ENCODE results near the gene SLC38A10.

SLC38A10 gene

DNA sequence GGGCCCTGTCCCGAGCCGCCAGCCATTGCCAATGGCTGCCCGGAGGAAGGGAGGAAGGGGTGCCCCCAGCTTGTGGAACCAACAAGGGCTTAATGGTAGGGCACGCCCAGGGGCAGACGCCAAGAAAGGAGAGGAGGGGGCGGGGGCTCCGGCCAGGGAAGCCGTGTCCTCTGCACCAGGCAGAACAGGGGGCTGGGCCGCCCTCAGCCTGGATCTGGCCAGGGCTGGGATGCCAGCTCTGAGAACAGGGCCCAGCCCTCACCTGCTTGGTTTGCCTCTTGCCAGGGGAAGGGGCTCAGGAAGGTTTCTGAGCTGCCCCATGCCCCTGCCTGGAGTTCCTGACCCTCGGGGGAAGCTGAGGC lies 35.8 kb upstream of the SLC38A10 start:
- no peak for DNase-seq

DNA sequence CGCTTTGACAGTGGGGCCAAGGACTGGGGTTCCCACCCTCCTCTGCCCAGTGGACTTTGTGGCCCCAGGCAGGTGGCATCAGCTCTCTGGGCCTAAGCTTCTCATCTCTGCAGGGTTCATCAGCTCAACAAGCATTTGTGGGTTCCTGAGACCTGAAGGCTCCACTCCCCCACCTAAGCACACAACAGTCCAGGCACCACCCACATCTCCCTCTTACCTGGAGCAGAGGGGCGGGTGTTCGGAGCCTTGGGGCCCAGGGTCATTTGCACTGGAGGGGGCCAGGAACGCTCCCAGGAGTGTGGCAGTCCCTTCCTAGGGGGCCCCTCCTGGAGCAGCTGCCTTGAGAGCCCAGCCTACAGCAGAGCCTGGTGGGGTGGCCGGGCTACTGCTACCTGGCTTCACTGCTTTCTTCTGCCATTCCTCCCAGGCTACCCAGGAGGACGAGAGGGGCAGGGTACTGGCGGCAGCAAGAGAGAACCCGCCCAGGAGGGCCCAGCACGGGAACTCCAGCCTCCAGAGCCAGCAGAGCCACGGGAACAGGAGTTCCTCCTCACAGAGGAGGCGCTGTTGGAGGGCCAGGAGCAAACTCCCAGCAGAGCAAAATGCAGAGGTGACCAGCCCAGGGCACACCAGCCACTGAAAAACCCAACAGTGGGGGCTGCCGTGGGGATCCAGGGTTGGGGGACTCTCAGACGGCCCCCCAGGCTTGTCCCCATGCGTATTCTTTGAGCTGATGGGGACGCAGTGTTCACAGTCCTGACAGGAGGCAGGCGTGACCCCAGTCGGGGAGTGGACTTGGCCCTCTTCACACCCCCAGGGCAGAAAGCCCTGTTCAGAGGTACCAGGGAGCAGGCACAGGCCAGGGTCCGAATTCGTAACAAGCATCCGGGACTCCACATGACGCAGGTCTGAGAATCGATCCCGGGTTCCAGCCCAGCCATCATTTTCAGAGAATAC lies 35.1 kb upstream of the SLC38A10 start:
- peak; percentile 42 for DNase-seq

DNA sequence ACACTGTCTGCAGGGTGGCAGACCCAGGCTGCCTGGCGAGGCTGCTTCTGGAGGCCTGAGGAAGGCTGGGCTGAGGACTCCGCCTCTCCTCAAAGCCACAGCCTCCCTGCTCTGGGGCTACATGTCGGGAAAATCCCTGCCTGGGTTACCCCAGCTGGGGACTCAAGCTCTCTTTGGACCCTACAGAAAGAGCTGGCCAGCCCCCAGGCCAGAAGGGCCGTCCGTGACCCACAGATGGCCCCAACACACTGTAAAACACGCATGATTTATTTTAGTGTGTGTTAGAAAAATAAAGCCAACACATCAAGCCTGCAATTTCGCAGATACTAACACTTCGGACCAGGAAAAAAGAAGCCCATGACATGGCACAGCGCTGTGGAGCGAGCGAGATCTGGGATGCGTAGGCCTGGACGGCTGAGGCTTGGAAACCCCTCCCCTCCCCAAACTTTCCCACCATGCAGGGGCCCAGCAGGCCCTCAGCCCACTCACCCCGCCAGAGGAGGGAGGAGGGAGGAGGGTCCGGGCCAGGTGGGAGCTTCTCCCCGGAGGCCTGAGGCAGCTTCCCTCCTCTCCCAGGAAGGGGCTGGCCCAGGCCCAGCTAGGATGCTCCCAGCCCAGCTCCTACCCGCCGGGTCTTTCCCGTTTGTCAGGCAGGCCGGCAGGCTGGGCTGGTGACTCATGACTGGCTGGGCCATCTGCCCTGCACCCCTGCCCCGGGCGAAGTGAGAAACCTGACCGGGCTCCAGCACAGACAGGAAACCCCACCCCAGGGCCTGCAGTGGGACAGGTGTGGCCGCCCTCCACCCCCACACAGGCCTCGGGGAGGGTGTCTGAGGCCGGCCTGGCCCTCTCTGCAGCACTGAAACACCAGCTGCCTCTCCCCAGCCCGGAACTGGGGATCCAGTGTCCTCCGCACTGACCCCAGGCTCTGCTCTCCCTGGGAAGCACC lies 34.1 kb upstream of the SLC38A10 start:
- DNase-seq = peak; percentile 85

DNA sequence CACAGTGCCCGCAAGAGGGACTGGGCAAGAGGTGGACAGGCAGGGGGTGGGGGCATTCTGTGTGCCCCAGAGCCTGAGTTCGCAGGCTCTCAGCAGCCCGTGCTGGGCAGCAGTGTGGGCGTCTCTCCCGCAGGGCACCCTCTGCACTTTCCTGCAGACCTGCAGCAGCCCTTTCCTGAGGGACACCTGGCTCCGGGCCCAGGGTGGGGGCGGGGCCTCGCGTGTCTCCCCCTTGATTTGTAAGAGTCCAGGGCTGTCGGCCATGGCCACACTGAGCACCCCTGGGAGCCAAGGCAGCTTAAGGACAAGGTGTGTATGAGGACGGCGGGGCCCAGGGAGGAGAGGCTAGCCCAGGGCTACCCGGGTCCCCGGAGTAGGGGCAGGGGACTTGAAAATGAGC lies 33.4 kb upstream of the SLC38A10 start:
- no peak for DNase-seq

DNA sequence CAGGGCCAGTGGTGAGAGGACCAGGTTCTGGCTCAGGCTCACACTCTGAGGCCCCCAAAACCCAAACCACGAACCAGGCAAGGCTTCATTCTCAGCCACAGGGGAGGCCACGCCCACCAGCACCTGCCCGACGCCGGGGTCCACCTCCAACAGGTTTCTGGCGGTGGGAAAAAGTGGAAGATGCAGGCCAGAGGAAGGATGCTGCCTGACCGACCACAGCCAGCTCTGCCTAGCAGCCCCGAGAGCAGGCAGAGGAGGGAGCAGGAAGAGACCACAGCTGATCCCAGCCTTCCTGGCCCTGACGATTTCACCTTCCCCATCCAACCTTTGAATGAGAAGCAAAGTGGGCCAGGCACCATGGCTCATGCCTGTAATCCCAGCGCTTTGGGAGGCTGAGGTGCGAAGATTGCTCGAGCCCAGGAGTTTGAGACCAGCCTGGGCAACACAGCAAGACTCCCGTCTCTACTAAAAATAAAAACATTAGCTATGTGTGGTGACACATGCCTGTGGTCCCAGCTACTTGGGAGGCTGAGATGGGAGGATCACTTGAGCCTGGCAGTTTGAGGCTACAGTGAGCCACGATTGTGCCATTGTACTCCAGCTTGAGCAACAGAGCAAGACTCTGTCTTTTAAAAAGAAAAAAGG lies 30.7 kb upstream of the SLC38A10 start:
- no peak for DNase-seq

DNA sequence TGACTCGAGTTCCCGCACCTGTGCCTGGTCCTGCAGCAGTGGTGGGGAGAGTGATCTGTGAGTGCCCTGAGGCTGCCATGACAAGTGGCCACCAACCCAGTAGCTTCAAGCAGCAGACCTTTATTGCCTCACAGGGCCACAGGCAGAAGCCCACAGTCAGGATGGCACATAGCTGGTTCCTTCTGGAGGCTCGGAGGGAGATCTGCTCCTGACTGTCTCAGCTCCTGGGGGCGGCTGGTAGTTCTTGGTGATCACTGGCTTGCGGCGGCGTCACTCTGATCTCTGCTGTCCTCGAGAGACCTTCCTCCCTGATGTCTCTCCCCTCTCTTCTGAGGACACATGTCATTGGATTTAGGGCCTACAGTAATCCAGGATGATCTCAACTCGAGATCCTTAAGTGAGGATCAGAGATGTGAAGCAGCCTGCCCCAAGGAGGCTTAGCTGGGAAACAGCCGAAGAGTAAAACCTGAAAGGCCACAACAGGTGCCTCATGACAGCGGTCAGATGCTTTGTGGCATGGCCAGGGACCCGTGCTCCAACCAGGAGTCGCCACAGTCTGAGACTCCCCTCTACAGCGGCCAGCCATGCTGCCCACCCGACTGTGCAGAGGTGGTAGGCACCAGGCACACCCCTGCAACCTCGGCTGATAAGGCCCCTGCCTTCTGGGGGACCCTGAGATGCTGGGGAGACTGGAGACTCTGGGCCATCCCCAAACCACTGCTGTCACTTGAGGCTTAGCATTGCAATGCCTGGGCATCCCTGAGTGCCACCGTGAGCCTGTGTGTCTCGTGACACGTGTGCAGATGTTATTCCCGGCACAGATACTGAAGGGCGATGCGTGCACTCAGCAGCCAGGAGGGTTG lies 30.0 kb upstream of the SLC38A10 start:
- no peak for DNase-seq

DNA sequence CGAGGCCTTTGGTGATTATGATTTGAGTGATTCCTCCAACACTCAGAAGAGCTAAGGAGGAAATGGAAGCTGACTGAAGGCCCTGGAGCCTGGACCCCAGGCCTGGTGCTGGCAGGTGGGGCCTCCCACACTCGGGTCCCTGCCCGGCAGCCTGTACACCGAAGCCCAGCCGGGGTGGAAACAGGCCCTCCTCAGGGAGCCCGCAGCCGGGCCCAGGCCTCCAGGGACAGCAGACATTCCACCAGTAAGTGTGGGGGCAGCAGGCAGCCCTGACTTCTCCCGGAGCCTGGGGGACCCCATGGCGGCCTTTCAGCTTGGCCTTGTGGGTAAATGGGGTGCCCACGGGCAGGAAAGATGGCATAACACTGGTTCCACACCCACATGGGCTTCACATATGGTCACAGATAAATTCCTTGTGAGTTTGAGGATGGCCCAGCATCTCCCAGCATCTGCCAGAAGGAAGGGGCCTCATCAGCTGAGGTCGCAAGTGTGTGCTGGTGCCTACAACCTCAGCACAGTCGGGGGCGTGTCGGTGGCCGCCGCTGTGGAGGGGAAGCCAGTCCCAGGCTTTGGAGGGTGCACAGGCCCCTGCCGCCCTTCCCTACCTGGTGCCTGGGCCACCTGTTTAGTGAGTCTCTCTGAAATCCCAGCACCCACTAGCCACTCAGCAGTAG lies 29.2 kb upstream of the SLC38A10 start:
- DNase-seq = no peak

DNA sequence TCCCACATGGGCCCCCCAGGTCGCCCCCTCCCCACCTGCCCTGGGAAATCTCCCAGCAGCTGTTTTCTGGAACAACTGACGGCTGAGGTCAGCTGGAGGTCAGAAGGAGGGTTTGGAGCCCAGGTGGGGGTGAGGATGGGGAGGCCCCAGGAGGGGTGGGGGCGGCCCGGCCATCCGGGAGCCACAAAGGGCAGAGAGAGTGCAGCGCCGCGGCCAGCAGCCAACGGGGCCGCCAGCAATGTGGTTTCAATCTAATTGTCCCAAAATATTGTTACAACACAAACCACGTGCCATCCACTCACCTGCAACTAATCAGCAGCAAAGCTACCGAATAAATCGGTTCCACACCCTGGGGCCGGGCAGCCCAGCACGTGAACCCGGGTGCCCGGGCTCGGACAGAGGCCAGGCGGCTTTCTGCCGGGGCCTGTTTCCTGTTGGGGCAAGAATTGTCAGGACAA lies 28.3 kb upstream of the SLC38A10 start:
- DNase-seq = no peak

DNA sequence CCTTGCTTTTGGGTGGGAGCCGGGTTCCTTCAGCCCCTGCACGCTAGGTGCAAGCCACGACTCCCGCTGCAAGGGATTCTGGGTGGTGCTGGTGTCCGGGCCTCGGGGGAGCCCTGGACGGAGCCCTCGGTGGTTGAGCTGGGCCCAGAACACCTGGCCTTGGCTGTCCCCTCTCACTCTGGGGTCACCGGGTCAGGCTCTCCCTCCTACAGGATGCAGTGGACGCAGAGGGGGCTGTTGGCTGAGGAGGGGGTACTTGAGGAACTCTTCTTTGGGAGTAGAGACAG lies 27.9 kb upstream of the SLC38A10 start:
- DNase-seq = no peak

DNA sequence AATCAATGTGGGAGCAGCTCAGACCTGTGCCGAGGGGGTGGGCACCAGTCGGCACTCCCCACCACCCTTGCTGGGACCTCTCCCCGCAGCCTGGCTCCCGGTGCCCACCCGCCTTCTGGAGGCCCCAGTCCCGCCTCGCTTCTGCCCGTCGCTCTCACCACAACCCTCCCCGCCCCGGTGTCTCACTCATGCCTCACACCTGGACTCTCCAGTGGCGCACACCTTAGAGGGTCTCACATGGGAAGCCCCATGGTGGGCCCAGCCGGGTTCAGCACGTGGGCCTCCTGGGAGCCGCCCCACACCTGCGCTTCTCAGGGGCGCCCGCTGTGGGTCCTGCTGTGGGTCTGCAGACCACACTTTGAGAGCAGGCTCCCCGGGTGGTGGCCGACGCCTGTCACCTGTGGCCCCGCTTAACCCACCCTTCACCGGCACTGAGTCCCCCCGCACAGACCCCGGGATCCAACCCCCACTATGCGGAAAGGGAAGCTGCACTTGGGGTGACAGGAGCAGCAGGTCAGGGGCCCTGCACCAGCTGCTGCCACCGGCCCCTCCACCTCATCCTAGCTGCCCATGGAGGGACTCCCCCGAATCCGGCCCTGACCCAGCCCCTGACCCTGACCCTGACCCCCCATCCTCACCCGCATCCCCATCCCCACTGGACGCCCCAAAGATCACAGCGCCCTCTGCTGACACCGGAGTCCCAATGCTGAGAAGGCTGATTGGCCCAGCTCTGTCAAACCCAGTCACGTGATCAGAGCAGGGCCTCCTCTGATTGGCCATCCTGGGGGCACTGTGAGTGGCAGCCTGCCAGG lies 27.4 kb upstream of the SLC38A10 start:
- DNase-seq = peak; percentile 35

DNA sequence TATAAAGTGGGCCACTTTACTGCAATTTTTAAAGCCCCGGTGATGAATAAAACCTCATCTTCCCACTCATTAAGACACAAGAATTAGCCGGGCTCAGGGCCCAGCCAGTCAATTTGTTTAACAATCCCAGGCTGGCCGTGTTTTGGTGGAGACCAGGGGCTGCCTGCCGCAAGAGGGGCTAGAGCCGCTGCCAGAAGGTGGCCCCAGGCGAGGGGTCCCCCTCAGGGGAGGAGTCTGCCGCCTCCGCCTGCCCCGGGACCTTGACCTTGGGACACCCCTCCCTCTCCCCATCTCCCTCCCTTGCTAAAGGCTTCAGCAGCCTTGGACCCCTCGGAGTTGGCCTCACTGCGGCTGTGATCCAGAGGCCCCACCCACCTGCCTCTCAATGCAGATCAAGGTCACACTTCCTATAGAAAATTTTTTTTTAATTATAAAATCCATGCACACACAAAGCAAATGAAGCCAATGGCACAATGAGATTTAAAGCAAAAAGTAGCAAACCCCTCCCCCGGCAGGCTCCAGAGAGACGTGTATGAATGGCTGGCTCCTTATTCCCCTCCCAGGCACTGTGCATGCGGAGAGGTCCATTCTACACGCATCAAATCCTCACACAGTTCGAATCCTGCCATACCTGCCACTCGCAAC lies 23.0 kb upstream of the SLC38A10 start:
- DNase-seq = no peak

DNA sequence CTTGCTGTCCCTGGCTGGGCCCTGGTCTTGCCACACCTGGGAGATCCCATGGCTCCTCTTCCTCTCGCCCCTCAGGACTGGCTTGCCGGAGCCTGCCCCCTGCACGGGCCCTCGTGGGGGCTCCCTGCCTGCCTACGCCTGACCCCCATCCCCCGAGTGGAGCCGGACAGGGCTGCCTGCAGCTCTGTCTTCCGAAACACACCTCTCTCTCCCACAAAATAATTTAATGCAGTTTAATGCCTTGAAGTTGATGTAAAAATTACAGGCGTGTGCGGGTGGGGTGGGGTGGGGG lies 22.4 kb upstream of the SLC38A10 start:
- DNase-seq = no peak

DNA sequence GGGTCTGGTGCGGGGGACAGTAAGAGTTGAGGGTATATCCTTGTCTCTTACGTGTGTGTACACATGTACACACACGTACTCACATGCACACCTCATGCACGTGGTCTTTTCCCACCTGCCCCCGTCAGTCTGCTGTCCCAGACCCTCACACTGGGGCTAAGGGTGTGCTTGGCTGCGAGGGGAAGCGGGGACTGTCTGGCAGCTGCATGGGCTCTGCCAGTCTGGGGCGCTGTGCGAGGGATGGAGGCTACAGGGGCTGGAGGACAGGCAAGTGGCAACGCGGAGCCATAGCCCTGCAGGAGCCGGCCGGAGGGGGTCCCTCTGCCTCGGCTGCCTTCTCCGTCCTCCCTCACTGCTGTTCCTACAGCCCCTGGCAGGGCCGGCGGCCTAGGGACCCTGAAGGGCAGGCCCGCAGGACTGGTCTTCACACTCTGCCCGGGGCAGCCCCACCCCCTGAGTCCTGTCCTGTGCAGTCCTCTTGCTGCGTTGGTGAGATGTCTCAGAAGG lies 20.8 kb upstream of the SLC38A10 start:
- DNase-seq = no peak

DNA sequence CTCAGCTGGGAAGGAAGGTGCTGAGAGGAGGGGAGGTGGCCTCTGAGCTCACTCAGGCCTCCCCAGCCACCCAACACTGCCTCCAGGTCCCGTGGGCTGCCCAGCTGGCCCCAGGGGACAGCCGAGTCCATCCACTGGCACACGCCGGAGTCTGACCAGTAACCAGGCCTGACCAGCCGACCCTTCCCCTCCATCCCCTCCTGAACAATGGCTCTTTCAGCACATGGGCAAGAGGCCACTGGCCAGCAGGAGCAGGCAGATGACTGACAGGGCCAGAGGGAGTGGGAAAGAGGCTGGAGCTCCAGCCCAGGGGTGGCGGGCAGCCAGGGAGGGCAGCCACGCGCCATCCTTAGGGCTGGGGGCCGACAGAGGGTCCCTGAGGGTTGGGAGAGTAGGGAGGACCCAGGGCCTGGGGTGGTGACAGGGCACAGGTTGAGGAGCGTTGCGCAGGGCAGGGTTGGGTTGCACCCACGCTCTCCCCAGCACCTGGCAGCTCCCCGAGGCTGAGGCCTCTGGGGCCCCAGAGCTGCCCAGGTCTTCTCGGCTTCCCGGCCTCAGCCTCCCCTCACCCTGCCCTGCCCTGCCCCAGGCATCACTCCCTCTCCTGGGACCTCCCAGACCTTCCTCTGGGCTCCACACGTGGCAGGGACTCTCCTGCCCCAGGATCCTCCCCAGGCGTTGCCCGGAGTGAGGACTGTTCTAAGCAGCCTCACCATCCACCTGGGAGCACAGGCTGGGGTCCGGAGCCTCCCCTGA lies 20.2 kb upstream of the SLC38A10 start:
- no peak for DNase-seq

DNA sequence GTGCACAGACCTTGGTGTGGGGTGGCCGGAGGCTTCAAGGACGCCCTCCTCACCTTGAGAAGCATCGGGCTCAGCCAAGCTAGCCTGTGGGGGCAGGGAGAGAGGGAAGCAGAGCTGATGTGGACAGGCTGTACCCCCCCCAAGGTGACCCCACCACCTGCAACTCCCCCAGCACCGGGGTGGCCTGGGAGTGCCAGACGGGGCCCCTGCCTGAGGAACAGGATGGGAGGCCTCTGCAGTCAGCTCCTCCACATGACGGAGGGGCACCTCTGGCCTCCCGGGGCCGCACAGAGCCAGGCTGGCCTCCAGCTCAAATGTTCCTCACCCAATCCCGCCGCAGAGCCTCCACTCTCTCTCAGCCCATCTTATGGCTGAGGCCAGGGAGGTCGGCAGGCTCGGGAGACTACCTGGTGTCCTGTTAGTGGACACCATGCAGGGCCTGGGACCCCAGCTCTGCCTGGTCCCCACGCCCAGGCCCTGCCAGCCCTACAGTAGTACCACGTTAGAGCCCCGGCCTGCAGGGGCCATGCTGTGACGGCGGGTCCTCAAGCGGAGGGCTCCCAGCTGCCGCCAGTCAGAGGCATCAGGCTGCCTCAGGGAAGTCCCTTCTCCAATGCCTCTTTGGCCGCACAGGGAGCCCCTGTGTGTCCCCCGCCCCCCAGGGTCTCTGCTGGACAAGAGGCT lies 19.4 kb upstream of the SLC38A10 start:
- no peak for DNase-seq

DNA sequence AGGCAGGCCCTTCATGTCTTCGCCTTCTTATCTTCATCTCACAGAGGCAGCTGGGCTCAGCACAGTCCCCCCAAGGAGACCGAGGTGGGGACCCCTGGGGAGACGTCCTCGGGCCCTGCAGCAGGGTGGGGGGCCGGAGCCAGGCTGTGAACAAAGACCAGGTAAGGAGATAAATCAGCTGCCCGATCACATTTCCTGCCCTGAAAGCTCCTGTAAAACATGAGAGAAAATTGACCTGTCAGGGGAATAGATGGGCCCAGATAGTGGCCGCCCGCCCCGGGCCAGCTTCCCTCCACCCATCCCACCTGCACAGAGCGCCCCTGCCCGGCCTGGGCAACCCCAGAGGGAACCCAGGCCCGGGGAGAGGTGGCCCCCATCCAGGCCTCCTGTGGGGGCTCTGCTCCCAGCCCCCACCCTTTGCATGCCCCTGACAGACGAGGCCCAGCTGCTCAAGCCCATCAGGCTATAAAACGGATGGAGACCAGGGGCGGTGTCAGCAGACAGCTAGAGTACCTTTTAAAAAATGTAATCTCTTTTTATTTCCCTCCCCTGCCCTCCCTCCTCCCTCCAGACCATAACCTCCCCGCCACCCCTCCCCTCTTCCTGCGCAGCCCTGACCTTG lies 18.8 kb upstream of the SLC38A10 start:
- DNase-seq = no peak

DNA sequence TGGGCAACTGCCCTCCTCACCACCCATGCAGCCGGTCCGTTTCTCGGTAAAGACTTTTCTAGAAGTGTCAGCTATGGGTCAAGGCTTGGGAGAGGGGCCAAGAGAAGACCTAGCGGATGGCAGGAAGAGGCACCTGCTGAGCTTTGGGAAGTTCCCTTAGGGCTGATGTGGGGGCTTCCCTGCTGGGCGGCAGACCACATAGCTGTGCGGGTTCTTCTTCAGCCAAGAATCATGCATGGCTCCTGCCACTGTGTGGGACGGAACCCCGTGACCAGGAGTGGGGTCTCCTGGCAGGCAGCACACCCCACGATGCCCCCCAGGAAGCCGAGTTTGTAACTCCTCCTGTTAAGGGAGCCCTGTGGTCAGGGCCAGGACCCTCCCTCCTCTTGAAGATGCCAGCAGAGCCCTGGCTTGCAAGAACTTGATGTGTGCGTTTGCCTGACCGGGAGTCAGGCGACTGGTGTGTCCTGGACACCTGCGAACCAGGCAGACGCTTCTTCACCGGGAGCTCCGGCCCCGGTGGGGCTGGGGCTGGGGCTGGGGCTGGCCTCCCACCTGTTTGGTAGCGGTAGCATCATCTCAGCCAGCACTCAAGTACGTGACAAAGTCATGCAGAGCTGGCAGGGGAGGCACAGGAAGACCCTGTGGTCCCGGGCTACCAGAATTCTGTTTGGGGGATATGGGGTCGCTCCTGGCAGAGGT lies 17.7 kb upstream of the SLC38A10 start:
- no peak for DNase-seq

DNA sequence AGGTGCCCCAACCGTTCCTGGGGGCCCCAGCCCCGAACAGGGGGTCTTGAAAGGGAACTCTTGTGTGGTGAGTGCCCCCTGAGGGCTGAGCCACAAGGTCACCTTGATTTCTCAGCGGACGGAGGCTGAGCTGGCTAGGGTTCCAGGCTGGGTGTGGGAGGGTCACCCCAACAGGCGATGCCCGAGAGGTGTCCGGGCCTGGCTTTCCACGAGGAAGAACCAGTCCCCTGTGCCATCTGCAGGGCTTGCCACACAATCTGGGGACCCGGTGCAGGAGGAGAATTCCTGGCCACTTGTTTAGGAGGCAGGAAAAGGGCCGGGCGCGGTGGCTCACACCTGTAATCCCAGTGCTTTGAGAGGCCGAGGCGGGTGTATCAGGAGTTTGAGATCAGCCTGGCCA lies 16.8 kb upstream of the SLC38A10 start:
- no peak for DNase-seq

Data from suppressor macrophage treated with lipopolysaccharide for 4 hours (primary cell).